Stimulated activated CD4-positive, alpha-beta T cell treated with anti-CD3 and anti-CD28 coated beads, TNF-alpha, amount 100 ng/mL, for 1 hour (primary cell): ENCODE measurements around the gene SELENOO.
"Not testable (repeated sequence)": the region's sequence is repeated elsewhere in the genome, so short reads cannot be mapped to it uniquely, and the experiment has no call there.

Experiments
- DNase-seq, 3 donors: peaks; one replicate each; pipeline ENCODE4 v3.0.0-alpha.2; 2020; ENCODE audit warnings: low read depth in 3 of 3, low spot score in 1 of 3

The SELENOO gene

GRCh38 chr22:50200461-50201190 is at the start of gene SELENOO:
SELENOO (plus strand) TSS chr22:50201011; CDS start chr22:50201037, 26 bp downstream.
- DNase-seq = peak; percentile 73 to 90 (median 81)

- no peak for DNase-seq
Observed at GRCh38 chr22:50151571-50152537, 49.0 kb upstream of the SELENOO start.

GRCh38 chr22:50153056-50153755 is 47.6 kb upstream of the SELENOO start:
- DNase-seq = no peak

GRCh38 chr22:50153756-50154140 is 47.1 kb upstream of the SELENOO start:
- no peak for DNase-seq

- no peak for DNase-seq
Observed at GRCh38 chr22:50157709-50158375, 43.0 kb upstream of the SELENOO start.

GRCh38 chr22:50160947-50161346 is 39.9 kb upstream of the SELENOO start:
- DNase-seq = no peak

- DNase-seq = no peak
Observed at GRCh38 chr22:50161508-50162390, 39.1 kb upstream of the SELENOO start.

- no peak for DNase-seq
Observed at GRCh38 chr22:50162391-50162956, 38.3 kb upstream of the SELENOO start.

GRCh38 chr22:50165436-50166123 is 35.2 kb upstream of the SELENOO start:
- no peak for DNase-seq

GRCh38 chr22:50167689-50168489 is 32.9 kb upstream of the SELENOO start:
- DNase-seq = no peak

- DNase-seq = not testable (repeated sequence)
Observed at GRCh38 chr22:50168490-50169180, 32.2 kb upstream of the SELENOO start.

GRCh38 chr22:50169181-50169759 is 31.5 kb upstream of the SELENOO start:
- DNase-seq = no peak

- peak in 1 of 3 donors; percentile 56 for DNase-seq
Observed at GRCh38 chr22:50169774-50170341, 31.0 kb upstream of the SELENOO start.

- no peak for DNase-seq
Observed at GRCh38 chr22:50170453-50171318, 30.1 kb upstream of the SELENOO start, which contains the start of gene PANX2. PANX2 (plus strand) TSS chr22:50170731; CDS start chr22:50170731, 0 bp downstream.

GRCh38 chr22:50171319-50171964 is 29.4 kb upstream of the SELENOO start:
- DNase-seq = no peak
